NT2/D1 (cell line): ENCODE data around the gene TDRKH.

Source experiments
- DNase-seq: peaks from one replicate; pipeline ENCODE4 v3.0.0-alpha.2; 2011; ENCODE audit warnings: low read depth, low spot score
- H3K27me3 ChIP-seq: 2 replicates; pipeline ENCODE4 v1.6.0; 2011; ENCODE audit warnings: mild to moderate bottlenecking; ENCODE audit not compliant: insufficient read length, insufficient read depth
- H3K36me3 ChIP-seq: 2 replicates; pipeline ENCODE4 v1.6.1; 2011; ENCODE audit warnings: mild to moderate bottlenecking, low read length, mixed read lengths; ENCODE audit not compliant: insufficient read depth, insufficient read length
- H3K4me1 ChIP-seq: 2 replicates; pipeline ENCODE4 v1.5.1; 2011; ENCODE audit not compliant: insufficient read depth, insufficient read length
- H3K4me3 ChIP-seq: 2 replicates; pipeline ENCODE4 v1.5.1; 2011; ENCODE audit warnings: low read depth; ENCODE audit not compliant: insufficient read length
- H3K9ac ChIP-seq: 2 replicates; pipeline ENCODE4 v1.6.0; 2011; ENCODE audit warnings: low read depth; ENCODE audit not compliant: insufficient read length
- H3K9me3 ChIP-seq: 2 replicates; pipeline ENCODE4 v1.5.1; 2011; ENCODE audit warnings: mild to moderate bottlenecking, low read length; ENCODE audit not compliant: insufficient read depth
- SUZ12 ChIP-seq: IDR thresholded peaks from 2 replicates; pipeline ENCODE4 v1.6.1; 2011; ENCODE audit not compliant: insufficient read length, insufficient read depth; ENCODE audit errors: extremely low read depth
- YY1 ChIP-seq: IDR thresholded peaks from 2 replicates; pipeline ENCODE4 v1.6.1; 2011; ENCODE audit not compliant: insufficient read length, insufficient read depth
- ZNF274 ChIP-seq: IDR thresholded peaks from 2 replicates; pipeline ENCODE4 v1.6.1; 2011; ENCODE audit warnings: mild to moderate bottlenecking, low read depth, low read length

The TDRKH gene

DNA sequence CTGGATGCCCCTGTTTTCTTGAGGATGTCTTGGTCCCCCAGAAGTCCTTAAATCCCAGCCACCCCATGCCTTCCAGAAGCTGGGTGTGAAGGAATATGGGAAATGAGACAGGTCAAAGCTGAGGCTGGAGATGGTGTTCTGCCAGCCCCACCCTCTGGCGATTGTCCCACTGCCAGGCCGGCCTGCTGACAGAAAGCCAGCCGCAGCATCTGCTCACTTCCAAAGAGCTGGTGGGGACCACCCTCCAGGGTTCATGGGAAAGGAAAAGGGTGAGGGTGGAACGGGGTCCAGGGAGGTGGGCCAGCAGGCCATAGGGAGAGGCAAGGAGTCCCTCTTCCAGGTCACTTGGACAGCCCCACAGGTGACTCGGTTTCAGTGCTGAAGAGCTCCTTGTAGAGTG is 16.8 kb upstream of the TDRKH start:
- Histone ChIP-seq H3K36me3 (no peaks in the 10 kb centered on the region), H3K9me3 (no peaks in the 10 kb centered on the region), H3K4me1 (peaks cover 3% of the 10 kb centered on the region), H3K9ac (no peak overlapping the region), H3K4me3 (no peak overlapping the region), H3K27me3 (no peaks in the 10 kb centered on the region)
- no peak for DNase-seq
- TF ChIP-seq SUZ12 (no peak), ZNF274 (no peak), YY1 (no peak)

DNA sequence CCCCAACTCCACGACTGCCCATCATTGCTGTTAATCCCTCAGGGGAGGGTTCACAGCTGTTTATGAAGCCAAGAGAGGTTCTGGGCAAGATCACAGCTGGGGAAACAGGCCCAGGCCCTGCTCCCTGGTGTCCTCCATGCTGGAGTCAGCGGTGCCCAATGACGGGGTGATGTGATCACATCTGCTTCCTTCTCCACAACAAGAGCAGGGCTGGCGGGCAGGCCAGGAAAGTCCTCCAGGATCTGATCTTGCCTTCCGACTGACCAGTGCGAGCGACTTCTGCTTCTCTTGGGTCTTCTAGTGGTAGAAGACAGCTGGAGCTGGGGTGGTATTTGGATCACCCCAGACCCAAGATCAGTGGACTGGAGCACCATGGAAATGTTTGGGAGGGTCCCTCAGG is 15.9 kb upstream of the TDRKH start:
- TF ChIP-seq YY1 (no peak), ZNF274 (no peak), SUZ12 (no peak)
- no peak overlapping the region for H3K4me3 ChIP-seq
- H3K27me3 ChIP-seq, result no peaks in the 10 kb centered on the region
- no peak for DNase-seq
- H3K4me1 ChIP-seq, result peaks cover 3% of the 10 kb centered on the region
- no peaks in the 10 kb centered on the region for H3K36me3 ChIP-seq
- H3K9me3 ChIP-seq, result no peaks in the 10 kb centered on the region
- no peak overlapping the region for H3K9ac ChIP-seq

DNA sequence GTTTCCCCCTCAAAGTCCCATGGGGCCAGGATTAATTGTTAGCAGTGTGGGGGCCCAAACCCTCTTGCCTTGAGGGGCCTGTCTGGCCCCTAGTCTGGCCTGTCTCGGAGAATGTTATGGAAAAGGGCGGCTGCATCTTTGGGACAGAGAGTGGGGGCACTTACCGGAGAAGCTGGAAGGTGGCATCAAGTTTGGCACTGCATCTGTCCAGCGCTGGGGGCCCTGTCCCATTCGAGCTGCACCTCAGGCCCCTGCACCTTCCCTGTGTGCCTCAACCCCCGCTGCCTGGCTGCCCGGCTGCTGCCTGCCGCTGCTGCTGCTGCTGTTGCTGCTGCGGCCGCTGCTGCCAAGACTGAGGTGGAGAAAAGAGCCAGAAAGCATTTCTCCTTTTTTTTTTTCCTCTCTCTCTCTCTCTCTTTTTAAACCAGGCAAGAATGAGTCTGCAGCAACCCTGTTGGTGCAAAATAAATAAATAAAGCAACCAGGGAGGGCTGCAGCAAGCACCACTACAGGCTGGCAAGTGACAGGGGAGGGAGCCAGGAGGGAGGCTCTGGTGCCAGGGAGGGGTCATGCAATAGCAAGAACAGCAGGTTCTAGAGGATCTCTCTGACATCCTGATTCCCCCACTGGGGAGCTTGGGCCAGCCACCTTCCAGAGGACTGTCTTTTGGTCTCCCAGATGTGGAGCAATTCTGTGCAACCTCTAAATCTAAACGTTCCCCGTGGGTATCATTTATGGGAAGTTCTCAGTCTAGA is 14.9 kb upstream of the TDRKH start, which contains the start of gene LINGO4:
LINGO4 (minus strand) TSS at position 354 of the 755 bp plus-strand sequence. CDS start 2,715 bp downstream, outside the sequence.
- Histone ChIP-seq H3K4me1 (peaks cover 3% of the 10 kb centered on the region), H3K9me3 (no peaks in the 10 kb centered on the region), H3K4me3 (no peak within 1 kb of the TSS), H3K9ac (peak within 1 kb of the TSS; percentile 46), H3K36me3 (no peaks in the 10 kb centered on the region), H3K27me3 (no peaks in the 10 kb centered on the region)
- no peak for DNase-seq
- TF ChIP-seq YY1 (no peak), ZNF274 (no peak), SUZ12 (no peak)

DNA sequence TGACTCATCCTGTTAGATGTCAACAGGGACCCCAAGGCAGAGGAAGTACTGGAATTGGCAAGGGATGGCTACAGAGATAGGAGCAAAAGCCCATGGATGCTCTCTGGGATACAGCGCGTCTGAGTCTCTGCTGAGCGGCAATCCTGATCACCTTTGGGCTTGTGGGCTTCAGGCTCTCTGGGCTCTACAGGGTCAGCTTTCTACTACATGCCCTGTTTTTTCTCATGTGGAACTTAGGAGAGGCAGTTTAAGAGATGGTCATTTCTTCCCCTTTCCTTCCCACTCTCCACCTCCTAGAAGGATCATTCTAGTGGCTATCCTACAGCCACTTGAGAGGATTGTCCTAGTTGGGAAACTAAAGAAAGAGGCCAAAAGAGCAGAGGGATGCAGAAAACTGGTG is 13.6 kb upstream of the TDRKH start:
- Histone ChIP-seq H3K4me3 (no peak overlapping the region), H3K27me3 (no peaks in the 10 kb centered on the region), H3K9ac (no peak overlapping the region), H3K36me3 (no peaks in the 10 kb centered on the region), H3K4me1 (peaks cover 6% of the 10 kb centered on the region), H3K9me3 (no peaks in the 10 kb centered on the region)
- DNase-seq, result no peak
- no peak for TF ChIP-seq YY1
- no peak for TF ChIP-seq SUZ12
- no peak for TF ChIP-seq ZNF274

DNA sequence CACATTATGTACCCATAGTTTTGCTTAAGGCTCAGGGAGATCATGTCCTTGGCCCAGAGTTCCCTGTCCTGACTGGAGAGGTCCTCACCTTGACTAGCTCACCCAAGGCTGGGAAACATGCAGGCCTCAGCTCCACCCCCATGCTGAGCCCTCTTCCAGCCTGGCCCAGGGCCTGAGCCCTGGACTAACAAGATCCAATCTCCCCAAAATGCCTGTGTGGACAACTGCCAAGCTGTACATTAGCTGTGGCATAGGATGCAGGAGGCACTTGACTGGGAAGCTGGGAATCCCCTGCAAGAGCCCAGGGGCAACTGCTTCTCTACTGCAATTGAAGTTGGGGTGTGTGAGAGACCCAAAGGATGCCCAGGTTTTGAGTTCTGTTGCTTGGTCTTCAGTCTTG is 12.9 kb upstream of the TDRKH start:
- Histone ChIP-seq H3K27me3 (no peaks in the 10 kb centered on the region), H3K4me3 (no peak overlapping the region), H3K9me3 (no peaks in the 10 kb centered on the region), H3K9ac (no peak overlapping the region), H3K4me1 (peaks cover 11% of the 10 kb centered on the region), H3K36me3 (no peaks in the 10 kb centered on the region)
- TF ChIP-seq YY1, result no peak
- no peak for DNase-seq

DNA sequence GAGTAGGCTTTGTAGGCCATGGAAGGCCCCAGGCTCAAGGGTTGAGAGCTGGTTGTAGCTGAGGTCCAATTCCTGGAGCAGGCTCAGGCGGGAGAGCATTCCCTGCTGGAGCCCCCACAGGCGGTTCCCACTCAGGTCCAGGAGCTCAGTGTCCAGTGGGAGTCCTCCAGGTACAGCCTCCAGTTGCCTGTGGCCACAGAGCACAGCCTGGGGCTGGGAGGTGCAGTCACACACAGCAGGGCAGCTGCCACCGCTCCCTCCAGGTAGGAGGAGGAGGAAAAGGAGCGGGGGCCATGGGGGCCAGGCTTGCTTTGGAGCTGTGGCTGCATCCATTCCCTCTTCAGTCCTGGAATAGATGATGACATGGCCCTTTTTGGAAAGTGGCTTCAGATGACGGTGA is 12.1 kb upstream of the TDRKH start:
- H3K4me1 ChIP-seq, result peaks cover 11% of the 10 kb centered on the region
- no peak overlapping the region for H3K4me3 ChIP-seq
- no peak for TF ChIP-seq ZNF274
- no peak for TF ChIP-seq SUZ12
- no peak for TF ChIP-seq YY1
- H3K9me3 ChIP-seq, result no peaks in the 10 kb centered on the region
- no peak for DNase-seq
- no peaks in the 10 kb centered on the region for H3K36me3 ChIP-seq
- no peaks in the 10 kb centered on the region for H3K27me3 ChIP-seq
- H3K9ac ChIP-seq, result no peak overlapping the region

DNA sequence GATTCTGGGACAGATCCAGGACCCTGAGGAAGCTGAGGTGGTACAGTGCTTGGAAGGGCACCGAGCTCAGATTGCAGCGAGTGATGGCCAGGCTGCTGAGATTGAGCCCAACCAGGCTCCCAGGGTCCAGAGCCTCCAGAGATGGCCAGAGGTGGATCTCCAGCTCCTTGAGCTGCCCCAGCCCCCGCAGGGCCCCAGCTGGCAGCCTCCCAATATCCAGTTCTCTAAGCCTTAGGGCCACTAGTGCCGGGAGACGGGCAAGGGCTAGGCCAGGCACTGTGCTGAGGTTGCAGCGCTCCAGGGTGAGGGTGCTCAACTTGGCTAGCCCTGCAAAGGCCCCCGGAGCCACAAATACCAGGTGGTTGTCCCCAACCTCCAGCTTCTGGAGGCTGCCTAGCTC is 11.5 kb upstream of the TDRKH start:
- Histone ChIP-seq H3K36me3 (no peaks in the 10 kb centered on the region), H3K9ac (no peak overlapping the region), H3K4me1 (peaks cover 11% of the 10 kb centered on the region), H3K9me3 (no peaks in the 10 kb centered on the region), H3K4me3 (no peak overlapping the region), H3K27me3 (no peaks in the 10 kb centered on the region)
- DNase-seq, result no peak
- no peak for TF ChIP-seq YY1
- TF ChIP-seq SUZ12, result no peak
- TF ChIP-seq ZNF274, result no peak
